COLO668 (cell line): ENCODE data around the gene NXF2B.
"Not testable (repeated sequence)": the region's sequence is repeated elsewhere in the genome, so short reads cannot be mapped to it uniquely, and the experiment has no call there.

Experiments used
- DNase-seq: peaks from one replicate; lab custom pipeline; 2025; ENCODE audit not compliant: unreplicated experiment; lab: John Stamatoyannopoulos, UW

The NXF2B gene

GRCh38 chrX:102439908-102440307 is at the start of gene NXF2B:
Gene NXF2B (minus strand): TSS chrX:102440008. CDS start chrX:102380036, 59,972 bp downstream.
- DNase-seq, result not testable (repeated sequence)

DNA sequence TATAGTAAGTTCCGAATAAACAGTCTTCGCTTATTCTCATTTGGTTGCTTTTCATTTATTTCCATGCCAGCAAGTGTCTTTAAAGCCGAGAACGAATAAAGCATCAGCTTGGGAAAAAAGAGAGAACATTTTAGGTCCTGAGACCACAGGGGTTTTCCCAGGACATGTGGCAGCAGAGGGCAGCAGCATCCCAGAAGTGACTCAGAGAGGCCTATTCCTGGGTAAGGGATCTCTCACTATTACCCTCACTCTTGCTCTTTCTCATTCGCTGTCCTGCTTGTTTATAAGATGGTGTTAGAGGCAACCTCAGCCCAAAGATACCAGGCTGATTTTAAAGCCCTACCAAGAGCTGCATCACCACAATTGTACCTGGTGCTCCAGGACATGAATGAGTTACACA is 39.0 kb upstream of the NXF2B start:
- not testable (repeated sequence) for DNase-seq

GRCh38 chrX:102471762-102472220 is 32.0 kb upstream of the NXF2B start, which contains the start of gene TCP11X2:
Gene TCP11X2 (minus strand): TSS chrX:102471812.
- not testable (repeated sequence) for DNase-seq

DNA sequence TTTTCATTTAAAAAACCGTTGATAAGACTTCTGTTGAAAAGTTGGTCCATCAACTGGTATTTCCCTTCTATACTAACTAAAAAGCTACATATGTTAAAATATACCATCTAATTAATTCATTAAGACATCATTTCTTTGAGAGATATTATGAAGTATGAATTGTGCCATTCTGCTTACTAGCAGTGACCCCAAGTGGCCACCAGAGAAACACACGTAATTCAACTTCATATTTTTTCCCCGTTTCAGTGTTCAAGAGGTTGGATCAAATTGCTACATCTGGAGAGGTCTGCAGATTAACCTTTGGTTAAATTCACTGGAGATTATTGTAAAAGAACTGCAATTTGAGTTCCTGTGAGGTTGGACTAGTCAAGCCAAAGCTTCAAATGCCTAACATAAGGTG is 30.4 kb upstream of the NXF2B start:
- DNase-seq, result not testable (repeated sequence)

DNA sequence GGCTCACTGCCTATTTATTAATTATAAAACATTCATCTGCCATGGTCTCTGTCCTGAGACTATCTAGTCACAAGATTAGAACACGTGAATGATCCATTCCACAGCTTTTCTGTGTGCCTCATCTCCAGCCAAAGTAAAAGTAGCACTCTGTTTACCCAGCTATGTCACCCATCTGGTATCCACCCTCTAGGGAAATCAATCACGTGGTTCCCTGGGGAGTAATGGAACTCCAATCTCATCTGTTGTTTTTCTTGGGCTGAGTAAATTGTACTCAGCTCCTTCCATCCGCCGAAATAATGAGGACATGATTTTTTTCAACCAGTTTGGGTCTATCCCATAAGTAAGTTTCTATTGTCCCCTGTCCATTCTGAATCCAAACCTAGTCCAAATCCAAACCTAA is 18.8 kb upstream of the NXF2B start:
- not testable (repeated sequence) for DNase-seq

DNA sequence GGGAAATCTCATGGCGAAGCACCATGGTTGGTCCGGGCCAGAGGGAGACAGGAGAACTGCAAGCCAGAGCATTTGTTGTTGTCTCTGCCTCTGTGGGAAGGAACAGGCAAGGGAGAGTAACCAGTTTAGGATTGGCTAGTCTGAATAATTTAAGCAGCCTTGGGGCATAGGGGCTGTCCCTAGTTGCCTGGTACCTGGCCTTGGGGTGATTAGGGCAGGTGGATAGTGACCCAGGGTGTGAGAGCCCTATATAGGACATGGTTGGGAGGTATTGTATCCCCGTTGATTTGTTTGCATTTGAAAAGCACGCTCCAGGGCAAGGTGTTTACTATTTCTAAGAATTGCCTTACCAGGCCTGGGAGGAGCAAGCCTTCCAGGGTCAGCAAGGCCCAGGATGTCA is 25.3 kb downstream of the NXF2B start:
- not testable (repeated sequence) for DNase-seq

- no peak for DNase-seq
These were observed 93.9 kb downstream of the NXF2B start for GRCh38 chrX:102345916-102346315.

GRCh38 chrX:102341867-102342266 is 97.9 kb downstream of the NXF2B start:
- DNase-seq, result no peak

- DNase-seq, result no peak
These were observed 100.2 kb downstream of the NXF2B start for GRCh38 chrX:102339312-102340298.

- no peak for DNase-seq
These were observed 101.6 kb downstream of the NXF2B start for GRCh38 chrX:102338162-102338561.
